PC-3 (cell line): ENCODE data around the gene SCN1A. TPM values are rescaled to one million over a fixed set of nuclear protein-coding genes. Genes with fewer than 3 reads are reported as not detected.
A peak's percentile ranks its signal among the peaks of the same experiment; 100 is the strongest.

Experiments
- ATAC-seq: fragments of 200-7000 bp; cut with Tn5 transposase; 2 replicates; pipeline ENCODE4 v1.9.1; 2020; ENCODE audit warnings: mild to moderate bottlenecking, moderate library complexity
- BruUV-seq: library from RNA; stranded (reverse); fragments of 400-500 nt; replicated peaks from 2 replicates; lab custom pipeline; 2021; lab: Mats Ljungman, UMichigan
- CTCF ChIA-PET: fragments of 300-600 bp; sonication (Branson Sonifier 250); formaldehyde crosslinking; loops from one replicate; lab custom pipeline; 2022; ENCODE audit warnings: antibody characterized with exemption; lab: Charles Lee
- POLR2A ChIA-PET: fragments of 300-600 bp; sonication (Branson Sonifier 250); formaldehyde crosslinking; loops from one replicate; lab custom pipeline; 2022; ENCODE audit warnings: antibody characterized with exemption; ENCODE audit not compliant: unreplicated experiment; lab: Charles Lee
- DNase-seq: peaks from one replicate; pipeline ENCODE4 v3.0.0-alpha.2; 2015
- H2AFZ ChIP-seq: fragments of 300-600 bp; sonication (generic); 2 replicates; pipeline ENCODE4 v1.6.0; 2016; ENCODE audit warnings: antibody characterized with exemption, low read length
- H3F3A ChIP-seq: fragments of 300-600 bp; sonication (generic); one replicate; pipeline ENCODE4 v1.6.0; 2017; ENCODE audit warnings: antibody characterized with exemption, low read length, control low read depth, mild to moderate bottlenecking; ENCODE audit not compliant: unreplicated experiment
- H3K27ac ChIP-seq: fragments of 300-600 bp; sonication (generic); 2 replicates; pipeline ENCODE4 v1.5.1; 2016; ENCODE audit warnings: mild to moderate bottlenecking, low read length
- H3K27me3 ChIP-seq: fragments of 300-600 bp; sonication (generic); 2 replicates; pipeline ENCODE4 v1.6.1; 2016; ENCODE audit warnings: low read length, mixed read lengths
- H3K36me3 ChIP-seq: fragments of 300-600 bp; sonication (generic); 2 replicates; pipeline ENCODE4 v1.6.1; 2016; ENCODE audit warnings: low read depth, mixed run types, low read length, mixed read lengths
- H3K4me1 ChIP-seq: fragments of 300-600 bp; sonication (generic); 2 replicates; pipeline ENCODE4 v1.5.1; 2016; ENCODE audit warnings: low read length; ENCODE audit not compliant: insufficient read depth
- H3K4me2 ChIP-seq: fragments of 300-600 bp; sonication (generic); 2 replicates; pipeline ENCODE4 v1.6.0; 2016; ENCODE audit warnings: low read length
- H3K4me3 ChIP-seq: fragments of 300-600 bp; sonication (generic); 2 replicates; pipeline ENCODE4 v1.5.1; 2016; ENCODE audit warnings: mild to moderate bottlenecking, low read length, mixed read lengths
- H3K79me2 ChIP-seq: fragments of 300-600 bp; sonication (generic); 2 replicates; pipeline ENCODE4 v1.6.1; 2017; ENCODE audit warnings: low read length, mixed read lengths
- H3K9ac ChIP-seq: fragments of 300-600 bp; sonication (generic); 2 replicates; pipeline ENCODE4 v1.6.0; 2016; ENCODE audit warnings: mild to moderate bottlenecking, low read length
- H3K9me2 ChIP-seq: fragments of 300-600 bp; sonication (generic); replicated peaks from 2 replicates; pipeline ENCODE4 v1.6.1; 2016; ENCODE audit warnings: mixed run types, low read length, mixed read lengths
- H3K9me3 ChIP-seq: fragments of 300-600 bp; sonication (generic); 2 replicates; pipeline ENCODE4 v1.6.1; 2016; ENCODE audit warnings: low read length, mixed read lengths
- H4K20me1 ChIP-seq: fragments of 300-600 bp; sonication (generic); 2 replicates; pipeline ENCODE4 v1.6.1; 2016; ENCODE audit warnings: low read length, mixed read lengths
- EZH2 ChIP-seq: fragments of 300-600 bp; sonication (generic); IDR thresholded peaks from one replicate; pipeline ENCODE4 v1.6.1; 2017; ENCODE audit warnings: antibody characterized with exemption, mild to moderate bottlenecking, low read length; ENCODE audit not compliant: unreplicated experiment
- EZH2phosphoT487 ChIP-seq: fragments of 300-600 bp; sonication (generic); IDR thresholded peaks from 2 replicates; pipeline ENCODE4 v1.6.1; 2018; ENCODE audit warnings: mild to moderate bottlenecking, antibody characterized with exemption, low read length, borderline replicate concordance
- intact Hi-C: fragments of 100-400 bp; cut with micrococcal nuclease; formaldehyde crosslinking; loops from 2 replicates; pipeline ENCODE4 v1.9.0; 2023
- total RNA-seq: library from RNA; depleted of rRNA; stranded (reverse); fragments of >200 nt; gene quantifications from 2 replicates; pipeline ENCODE4 v1.2.3, GENCODE V29; 2014
- TF ChIP-seq, protein P1 (sequence below): fragments of 300-600 bp; sonication (generic); conservative IDR thresholded peaks from 2 replicates; pipeline ENCODE4 v1.5.1; 2017; ENCODE audit warnings: antibody characterized with exemption, low read depth, mild to moderate bottlenecking, low read length

SCN1A gene
- total RNA-seq, 1 experiment from 2014 or later: 0.04 TPM

DNA sequence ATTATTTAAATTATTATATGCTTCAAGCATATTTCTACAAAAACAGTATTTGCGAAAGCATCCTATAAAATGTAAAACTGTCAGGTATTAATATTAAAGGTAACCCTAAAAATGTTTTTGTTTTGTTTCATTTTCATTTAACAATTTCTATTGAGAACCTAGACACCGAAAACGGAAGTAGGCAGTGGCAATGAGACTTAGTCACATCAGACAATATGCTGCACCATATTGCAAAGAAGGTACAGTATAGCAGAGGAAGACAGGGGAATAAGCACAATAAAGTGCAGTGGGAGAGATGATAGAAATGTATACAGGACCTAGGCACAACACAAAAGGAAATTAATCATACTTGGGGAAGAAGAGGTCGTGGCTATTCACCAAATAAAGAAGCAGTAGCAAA is 12.2 kb downstream of the SCN1A start:
- Histone ChIP-seq H2AFZ (no peak overlapping the region), H3K4me2 (no peak overlapping the region), H3K9me2 (no peaks in the 10 kb centered on the region), H3K4me1 (peaks cover 12% of the 10 kb centered on the region; the same call in 1 of the 2 replicates), H3F3A (no peaks in the 10 kb centered on the region), H3K27ac (no peak overlapping the region), H3K27me3 (no peaks in the 10 kb centered on the region), H3K9me3 (no peaks in the 10 kb centered on the region), H4K20me1 (no peaks in the 10 kb centered on the region), H3K79me2 (no peaks in the 10 kb centered on the region), H3K4me3 (no peak overlapping the region), H3K9ac (no peak overlapping the region), H3K36me3 (no peaks in the 10 kb centered on the region)
- TF ChIP-seq, protein P1, sequence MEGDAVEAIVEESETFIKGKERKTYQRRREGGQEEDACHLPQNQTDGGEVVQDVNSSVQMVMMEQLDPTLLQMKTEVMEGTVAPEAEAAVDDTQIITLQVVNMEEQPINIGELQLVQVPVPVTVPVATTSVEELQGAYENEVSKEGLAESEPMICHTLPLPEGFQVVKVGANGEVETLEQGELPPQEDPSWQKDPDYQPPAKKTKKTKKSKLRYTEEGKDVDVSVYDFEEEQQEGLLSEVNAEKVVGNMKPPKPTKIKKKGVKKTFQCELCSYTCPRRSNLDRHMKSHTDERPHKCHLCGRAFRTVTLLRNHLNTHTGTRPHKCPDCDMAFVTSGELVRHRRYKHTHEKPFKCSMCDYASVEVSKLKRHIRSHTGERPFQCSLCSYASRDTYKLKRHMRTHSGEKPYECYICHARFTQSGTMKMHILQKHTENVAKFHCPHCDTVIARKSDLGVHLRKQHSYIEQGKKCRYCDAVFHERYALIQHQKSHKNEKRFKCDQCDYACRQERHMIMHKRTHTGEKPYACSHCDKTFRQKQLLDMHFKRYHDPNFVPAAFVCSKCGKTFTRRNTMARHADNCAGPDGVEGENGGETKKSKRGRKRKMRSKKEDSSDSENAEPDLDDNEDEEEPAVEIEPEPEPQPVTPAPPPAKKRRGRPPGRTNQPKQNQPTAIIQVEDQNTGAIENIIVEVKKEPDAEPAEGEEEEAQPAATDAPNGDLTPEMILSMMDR: no peak
- BruUV-seq: no TSS peak
- ChIA-PET POLR2A (no interaction called here), CTCF (no interaction called here)
- ATAC-seq (no peak), DNase-seq (no peak)
- intact Hi-C loops: no loop called here

DNA sequence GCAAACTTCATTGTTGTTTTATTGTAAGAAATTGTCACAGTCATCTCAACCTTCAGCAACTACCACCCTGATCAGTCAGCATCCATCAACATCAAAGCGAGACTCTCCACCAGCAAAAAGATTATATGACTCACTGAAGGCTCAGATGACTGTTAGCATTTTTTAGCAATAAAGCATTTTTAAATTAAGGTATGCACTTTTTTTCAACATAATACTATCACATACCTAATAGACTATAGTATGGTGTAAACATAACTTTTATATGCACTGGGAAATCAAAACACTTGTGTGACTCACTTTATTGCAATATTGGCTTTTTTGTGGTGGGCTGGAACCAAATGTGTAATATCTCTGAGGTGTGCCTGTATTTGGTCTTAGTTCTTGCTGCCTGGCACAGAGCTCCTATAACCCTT is 15.6 kb downstream of the SCN1A start:
- ATAC-seq: peak; percentile 95
- Histone ChIP-seq H3K36me3 (no peaks in the 10 kb centered on the region), H3K79me2 (no peaks in the 10 kb centered on the region), H3K4me3 (no peak overlapping the region), H3K9me2 (no peaks in the 10 kb centered on the region), H4K20me1 (no peaks in the 10 kb centered on the region), H3F3A (no peaks in the 10 kb centered on the region), H3K9me3 (no peaks in the 10 kb centered on the region), H3K4me1 (peaks cover 12% of the 10 kb centered on the region; the same call in 1 of the 2 replicates), H2AFZ (no peak overlapping the region), H3K27ac (no peak overlapping the region), H3K4me2 (no peak overlapping the region), H3K9ac (no peak overlapping the region), H3K27me3 (no peaks in the 10 kb centered on the region)
- ChIA-PET POLR2A (no interaction called here), CTCF (no interaction called here)
- DNase-seq: peak; percentile 76
- BruUV-seq: no TSS peak
- intact Hi-C loops: no loop called here
- no peak for TF ChIP-seq EZH2
- no peak for TF ChIP-seq EZH2phosphoT487
- TF ChIP-seq, protein P1: no peak

DNA sequence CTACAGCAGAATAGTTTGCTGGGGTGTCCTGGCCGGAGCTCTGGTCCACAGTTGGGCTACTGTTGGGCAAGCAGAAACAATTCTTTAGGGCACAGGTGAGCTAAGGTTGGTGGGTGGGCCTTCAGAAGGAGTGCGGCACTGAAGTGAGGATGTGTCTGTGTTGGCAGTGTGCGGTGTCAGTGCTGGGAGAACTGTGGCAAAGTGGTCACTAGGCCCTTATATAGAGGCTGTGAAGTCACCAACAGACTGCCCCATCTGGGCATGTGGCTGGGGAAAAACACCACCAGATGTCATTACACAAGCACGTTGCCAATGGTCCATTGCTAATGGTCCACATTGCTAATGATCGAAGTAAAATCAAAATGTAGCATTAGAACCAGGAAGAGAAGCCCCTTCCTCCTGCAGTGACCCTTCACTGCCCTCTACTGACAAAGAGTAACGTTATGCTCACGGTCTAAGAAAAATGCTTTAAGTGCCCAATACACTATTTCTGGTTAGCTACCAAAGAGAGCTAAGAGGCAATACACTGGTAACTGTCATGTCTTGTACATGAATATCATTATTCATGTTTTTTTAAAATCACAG is 21.3 kb downstream of the SCN1A start:
- DNase-seq (peak; percentile 37), ATAC-seq (0 out of 2 replicates have a peak, but pooled peaks have one; percentile 22)
- H3K4me1 ChIP-seq: no peaks in the 10 kb centered on the region
- H4K20me1 ChIP-seq: no peaks in the 10 kb centered on the region
- BruUV-seq: no TSS peak
- ChIA-PET POLR2A (no interaction called here), CTCF (interaction anchor here (0.6 kb wide), 1 partner anchor 32 kb away, joined by 4 read pairs; no protein-coding TSS in a partner anchor)
- H3K9me2 ChIP-seq: no peaks in the 10 kb centered on the region
- no peak overlapping the region for H3K27ac ChIP-seq
- no peak overlapping the region for H3K4me3 ChIP-seq
- H3K9ac ChIP-seq: no peak overlapping the region
- H3K4me2 ChIP-seq: no peak overlapping the region
- no peaks in the 10 kb centered on the region for H3K79me2 ChIP-seq
- H2AFZ ChIP-seq: no peak overlapping the region
- intact Hi-C loops: no loop called here
- no peaks in the 10 kb centered on the region for H3K27me3 ChIP-seq
- no peaks in the 10 kb centered on the region for H3F3A ChIP-seq
- H3K36me3 ChIP-seq: no peaks in the 10 kb centered on the region
- TF ChIP-seq EZH2phosphoT487: no peak
- TF ChIP-seq EZH2: no peak
- TF ChIP-seq, protein P1: peak; percentile 63
- H3K9me3 ChIP-seq: no peaks in the 10 kb centered on the region
